HCT116 (cell line): ENCODE results near the gene OR1N1. TPM values are rescaled to one million over a fixed set of nuclear protein-coding genes. Genes with fewer than 3 reads are reported as not detected.

ENCODE experiments used
- ATAC-seq: fragments of 200-7000 bp; cut with Tn5 transposase; 2 replicates; pipeline ENCODE4 v1.9.1; 2020; ENCODE audit warnings: mild to moderate bottlenecking, moderate library complexity
- BruUV-seq: library from RNA; stranded (reverse); fragments of 400-500 nt; replicated peaks from 2 replicates; lab custom pipeline; 2021; lab: Mats Ljungman, UMichigan
- CTCF ChIA-PET: fragments of 300-600 bp; sonication (Branson Sonifier 250); formaldehyde crosslinking; loops from one replicate; lab custom pipeline; 2021; ENCODE audit warnings: antibody characterized with exemption; lab: Charles Lee
- POLR2A ChIA-PET: fragments of 300-600, 350-600 bp; sonication (Branson Sonifier 250); formaldehyde crosslinking; loops from one replicate; lab custom pipeline; 2021; ENCODE audit warnings: antibody characterized with exemption; lab: Charles Lee
- RAD21 ChIA-PET, 2 experiments: fragments of 300-600 bp; sonication (Branson Sonifier 250); formaldehyde crosslinking; loops; one replicate each; lab custom pipeline; 2023; ENCODE audit warnings: low total read pairs in 2 of 2; ENCODE audit not compliant: uncharacterized antibody in 2 of 2, unreplicated experiment in 2 of 2, low non-redundant PET in 1 of 2; lab: Charles Lee
- DNase-seq: peaks from one replicate; pipeline ENCODE4 v3.0.0-alpha.2; 2010; ENCODE audit warnings: low read depth, low spot score
- H2AFZ ChIP-seq: fragments of 200-600 bp; shearing (Covaris generic), sonication (generic); 2 replicates; pipeline ENCODE4 v1.6.1; 2017; ENCODE audit warnings: low read depth, mixed run types, mixed read lengths, antibody characterized with exemption, low read length; ENCODE audit not compliant: poor library complexity, severe bottlenecking
- H3K27ac ChIP-seq: 2 replicates; pipeline ENCODE4 v1.5.1; 2012; ENCODE audit warnings: low read depth, low read length
- H3K27me3 ChIP-seq: fragments of 200-600 bp; sonication (generic); 2 replicates; pipeline ENCODE4 v1.6.1; 2016; ENCODE audit warnings: mixed run types, low read length, mixed read lengths; ENCODE audit not compliant: insufficient read depth
- H3K36me3 ChIP-seq, 2 experiments: fragments of 200-500 bp in 1 of 2; fragments of 200-600 bp in 1 of 2; sonication (Bioruptor generic) in 1 of 2; sonication (generic) in 1 of 2; 2 replicates each; pipeline versions ENCODE4 v1.5.1 to v1.6.1; 2014 to 2016; ENCODE audit warnings: low read length in 2 of 2, inconsistent platforms in 1 of 2, mixed read lengths in 1 of 2, mixed run types in 1 of 2; ENCODE audit not compliant: insufficient read depth in 2 of 2, control insufficient read depth in 1 of 2
- H3K4me1 ChIP-seq, 2 experiments: fragments of 200-600 bp in 1 of 2; sonication (generic) in 1 of 2; 2 replicates each; pipeline versions ENCODE4 v1.5.1 to v1.6.1; 2012 to 2017; ENCODE audit warnings: low read length in 2 of 2, inconsistent platforms in 1 of 2, mild to moderate bottlenecking in 1 of 2, mixed read lengths in 1 of 2, mixed run types in 1 of 2, moderate library complexity in 1 of 2; ENCODE audit not compliant: insufficient read depth in 2 of 2, control insufficient read depth in 1 of 2
- H3K4me2 ChIP-seq: fragments of 200-600 bp; sonication (generic); 2 replicates; pipeline ENCODE4 v1.6.1; 2017; ENCODE audit warnings: mixed run types, low read length, mixed read lengths
- H3K4me3 ChIP-seq, 2 experiments: fragments of 200-600 bp in 1 of 2; sonication (generic) in 1 of 2; replicated peaks in 1 of 2; 2 replicates each; pipeline ENCODE4 v1.5.1; 2011 to 2016; ENCODE audit warnings: low read length in 2 of 2, control low read depth in 1 of 2, low read depth in 1 of 2, mild to moderate bottlenecking in 1 of 2, mixed read lengths in 1 of 2, mixed run types in 1 of 2
- H3K79me2 ChIP-seq: fragments of 200-600 bp; sonication (generic); 2 replicates; pipeline ENCODE4 v1.6.1; 2017; ENCODE audit warnings: mild to moderate bottlenecking, mixed run types, low read length, moderate library complexity, mixed read lengths; ENCODE audit not compliant: insufficient read depth
- H3K9ac ChIP-seq: fragments of 200-600 bp; sonication (generic); 2 replicates; pipeline ENCODE4 v1.6.1; 2016; ENCODE audit warnings: low read length, mixed read lengths
- H3K9me2 ChIP-seq: fragments of 200-600 bp; sonication (generic), shearing (Covaris generic); 2 replicates; pipeline ENCODE4 v1.6.1; 2017; ENCODE audit warnings: mixed run types, mild to moderate bottlenecking, moderate library complexity; ENCODE audit not compliant: insufficient read depth
- H3K9me3 ChIP-seq, 2 experiments: fragments of 200-500 bp in 1 of 2; fragments of 200-600 bp in 1 of 2; sonication (Bioruptor generic) in 1 of 2; sonication (generic) in 1 of 2; 2 replicates each; pipeline ENCODE4 v1.6.1; 2014 to 2017; ENCODE audit warnings: low read length in 2 of 2, mixed read lengths in 2 of 2, inconsistent platforms in 1 of 2, low read depth in 1 of 2, mild to moderate bottlenecking in 1 of 2, mixed run types in 1 of 2, moderate library complexity in 1 of 2; ENCODE audit not compliant: control insufficient read depth in 1 of 2, insufficient read depth in 1 of 2
- H4K20me1 ChIP-seq: fragments of 200-600 bp; sonication (generic), shearing (Covaris generic); 2 replicates; pipeline ENCODE4 v1.6.1; 2017; ENCODE audit warnings: mixed run types, mild to moderate bottlenecking, moderate library complexity; ENCODE audit not compliant: insufficient read depth
- CBX3 ChIP-seq: IDR thresholded peaks from 2 replicates; pipeline ENCODE4 v1.6.1; 2012; ENCODE audit warnings: low read depth
- CEBPB ChIP-seq: IDR thresholded peaks from 2 replicates; pipeline ENCODE4 v1.6.1; 2012; ENCODE audit warnings: low read depth
- CTCF ChIP-seq, 3 experiments: fragments of 200-600 bp in 1 of 3; sonication (generic) in 1 of 3; IDR thresholded peaks in 2 of 3; conservative IDR thresholded peaks in 1 of 3; 2 replicates each; pipeline ENCODE4 v1.5.1; 2012 to 2017; ENCODE audit warnings: low read depth in 2 of 3, low read length in 2 of 3, antibody characterized with exemption in 1 of 3, borderline replicate concordance in 1 of 3, control low read depth in 1 of 3, mild to moderate bottlenecking in 1 of 3, mixed read lengths in 1 of 3, mixed run types in 1 of 3, moderate library complexity in 1 of 3; ENCODE audit not compliant: insufficient read depth in 1 of 3
- EGR1 ChIP-seq: IDR thresholded peaks from 2 replicates; pipeline ENCODE4 v1.6.1; 2012; ENCODE audit warnings: low read depth
- ELF1 ChIP-seq: IDR thresholded peaks from 2 replicates; pipeline ENCODE4 v1.6.1; 2012; ENCODE audit warnings: low read depth, borderline replicate concordance
- EZH2 ChIP-seq: fragments of 200-600 bp; sonication (generic); IDR thresholded peaks from 2 replicates; pipeline ENCODE4 v1.6.1; 2017; ENCODE audit warnings: antibody characterized with exemption, mixed run types
- EZH2phosphoT487 ChIP-seq: fragments of 200-600 bp; IDR thresholded peaks from 2 replicates; pipeline ENCODE4 v1.6.1; 2018; ENCODE audit warnings: antibody characterized with exemption, borderline replicate concordance
- JUND ChIP-seq: IDR thresholded peaks from 2 replicates; pipeline ENCODE4 v1.6.1; 2012
- POLR2A ChIP-seq: IDR thresholded peaks from 2 replicates; pipeline ENCODE4 v1.7.0; 2011; ENCODE audit warnings: borderline replicate concordance; ENCODE audit not compliant: insufficient read depth, insufficient read length; ENCODE audit errors: extremely low read depth
- RAD21 ChIP-seq: IDR thresholded peaks from 2 replicates; pipeline ENCODE4 v1.6.1; 2012; ENCODE audit warnings: low read depth, mild to moderate bottlenecking
- REST ChIP-seq: IDR thresholded peaks from 2 replicates; pipeline ENCODE4 v1.6.1; 2012; ENCODE audit warnings: low read depth
- SIN3A ChIP-seq: IDR thresholded peaks from 2 replicates; pipeline ENCODE4 v1.6.1; 2012; ENCODE audit warnings: low read depth
- SP1 ChIP-seq: IDR thresholded peaks from 2 replicates; pipeline ENCODE4 v1.6.1; 2012; ENCODE audit warnings: low read depth
- SRF ChIP-seq: IDR thresholded peaks from 2 replicates; pipeline ENCODE4 v1.6.1; 2012; ENCODE audit warnings: low read depth
- ZBTB33 ChIP-seq: IDR thresholded peaks from 2 replicates; pipeline ENCODE4 v1.6.1; 2011; ENCODE audit warnings: mild to moderate bottlenecking, low read length, moderate library complexity; ENCODE audit not compliant: insufficient replicate concordance; ENCODE audit errors: extremely low read depth
- ZFX ChIP-seq: fragments of 450-650 bp; IDR thresholded peaks from 2 replicates; pipeline ENCODE4 v1.6.1; 2017
- intact Hi-C: fragments of 100-400 bp; cut with micrococcal nuclease; formaldehyde crosslinking; loops from 2 replicates; pipeline ENCODE4 v1.10.0; 2022
- total RNA-seq: library from RNA; stranded (reverse); gene quantifications from one replicate; pipeline ENCODE4 v1.2.1, GENCODE V29; 2021; ENCODE audit not compliant: unreplicated experiment

The OR1N1 gene
- total RNA-seq, 1 experiment from 2014 or later = not detected

GRCh38 chr9:122510502-122510901 lies 16.6 kb downstream of the OR1N1 start, which contains the start of gene OR1J2:
Gene OR1J2, plus strand, starts transcription at chr9:122510802. Its CDS starts 0 bp downstream, at chr9:122510802.
- Histone ChIP-seq H3K36me3 (no peaks in the 10 kb centered on the region), H3K4me2 (no peak within 1 kb of the TSS), H3K9ac (no peak within 1 kb of the TSS), H3K27ac (no peak within 1 kb of the TSS), H2AFZ (no peak within 1 kb of the TSS), H3K4me3 (no peak within 1 kb of the TSS), H3K79me2 (no peaks in the 10 kb centered on the region), H4K20me1 (no peaks in the 10 kb centered on the region), H3K27me3 (peaks cover 56% of the 10 kb centered on the region), H3K9me3 (no peaks in the 10 kb centered on the region), H3K9me2 (no peaks in the 10 kb centered on the region), H3K4me1 (no peaks in the 10 kb centered on the region)
- POLR2A ChIA-PET = no interaction called here
- no TSS peak for BruUV-seq
- CTCF ChIA-PET = no interaction called here
- RAD21 ChIA-PET = no interaction called here
- intact Hi-C loops = no loop called here
- no peak for DNase-seq
- ATAC-seq = no peak
- no peak for TF ChIP-seq SIN3A
- TF ChIP-seq EZH2phosphoT487 = no peak
- no peak for TF ChIP-seq SRF
- TF ChIP-seq ELF1 = no peak
- TF ChIP-seq CEBPB = no peak
- TF ChIP-seq REST = no peak
- no peak for TF ChIP-seq CTCF (IDR thresholded peaks at IDR 0.05 in 2 of 3, conservative IDR thresholded peaks at IDR 0.05 in 1 of 3; ENCODE audit: borderline replicate concordance in 1 of 3, insufficient read depth in 1 of 3, low read depth in 2 of 3, low read length in 2 of 3)
- TF ChIP-seq POLR2A = no peak
- TF ChIP-seq ZBTB33 = no peak
- no peak for TF ChIP-seq CBX3
- no peak for TF ChIP-seq JUND
- no peak for TF ChIP-seq ZFX
- TF ChIP-seq EZH2 = no peak
- no peak for TF ChIP-seq RAD21
- TF ChIP-seq SP1 = no peak
- TF ChIP-seq EGR1 = no peak
